NCI-H526 (cell line): ENCODE results near the gene AANAT.
A peak's percentile ranks its signal among the peaks of the same experiment; 100 is the strongest.

ENCODE experiments used
- DNase-seq, 2 experiments: peaks; one replicate each; lab custom pipeline; 2025; lab: John Stamatoyannopoulos, UW

The AANAT gene

GRCh38 chr17:76467366-76467765, at the start of gene AANAT:
Gene AANAT (plus strand): TSS chr17:76467603. CDS start chr17:76468747, 1,144 bp downstream.
- DNase-seq, result peak in 1 of 2 experiments; percentile 20

GRCh38 chr17:76419576-76420260, 47.7 kb upstream of the AANAT start:
- DNase-seq, result peak; percentile 27 to 61

GRCh38 chr17:76420356-76421043, 46.9 kb upstream of the AANAT start:
- peak; percentile 27 to 32 for DNase-seq

- DNase-seq, result peak; percentile 8 to 32
Observed at GRCh38 chr17:76421044-76421407, 46.4 kb upstream of the AANAT start.

GRCh38 chr17:76422406-76422805, 45.0 kb upstream of the AANAT start:
- DNase-seq, result no peak

- DNase-seq, result no peak
Observed at GRCh38 chr17:76422860-76423259, 44.5 kb upstream of the AANAT start.

- no peak for DNase-seq
Observed at GRCh38 chr17:76426853-76427252, 40.5 kb upstream of the AANAT start.

- DNase-seq, result peak in 1 of 2 experiments; percentile 58
Observed at GRCh38 chr17:76427501-76428231, 39.7 kb upstream of the AANAT start.

- DNase-seq, result no peak
Observed at GRCh38 chr17:76428511-76428910, 38.9 kb upstream of the AANAT start.

- no peak for DNase-seq
Observed at GRCh38 chr17:76431509-76431908, 35.9 kb upstream of the AANAT start.

GRCh38 chr17:76432004-76432403, 35.4 kb upstream of the AANAT start:
- DNase-seq, result no peak

- DNase-seq, result peak; percentile 15 to 39
Observed at GRCh38 chr17:76432712-76433336, 34.6 kb upstream of the AANAT start.

GRCh38 chr17:76433693-76434092, 33.7 kb upstream of the AANAT start:
- no peak for DNase-seq

- DNase-seq, result peak; percentile 78
Observed at GRCh38 chr17:76434870-76435269, 32.5 kb upstream of the AANAT start.

GRCh38 chr17:76435751-76436150, 31.7 kb upstream of the AANAT start:
- DNase-seq, result no peak

- peak; percentile 39 to 83 for DNase-seq
Observed at GRCh38 chr17:76437467-76438402, 29.7 kb upstream of the AANAT start.

- DNase-seq, result no peak
Observed at GRCh38 chr17:76438906-76439305, 28.5 kb upstream of the AANAT start.

GRCh38 chr17:76439314-76439928, 28.0 kb upstream of the AANAT start:
- no peak for DNase-seq

- no peak for DNase-seq
Observed at GRCh38 chr17:76440751-76441362, 26.5 kb upstream of the AANAT start.

GRCh38 chr17:76441686-76442340, 25.6 kb upstream of the AANAT start:
- no peak for DNase-seq
